Measurements from ENCODE around the gene TAS2R42. TPM values are rescaled to one million over a fixed set of nuclear protein-coding genes. Genes with fewer than 3 reads are reported as not detected.

TAS2R42 gene
- total and polyA plus RNA-seq, 2 of the 13 experiments (the other 11 are each of a cell fraction or from before 2014, with no cell fraction given): not detected

DNA sequence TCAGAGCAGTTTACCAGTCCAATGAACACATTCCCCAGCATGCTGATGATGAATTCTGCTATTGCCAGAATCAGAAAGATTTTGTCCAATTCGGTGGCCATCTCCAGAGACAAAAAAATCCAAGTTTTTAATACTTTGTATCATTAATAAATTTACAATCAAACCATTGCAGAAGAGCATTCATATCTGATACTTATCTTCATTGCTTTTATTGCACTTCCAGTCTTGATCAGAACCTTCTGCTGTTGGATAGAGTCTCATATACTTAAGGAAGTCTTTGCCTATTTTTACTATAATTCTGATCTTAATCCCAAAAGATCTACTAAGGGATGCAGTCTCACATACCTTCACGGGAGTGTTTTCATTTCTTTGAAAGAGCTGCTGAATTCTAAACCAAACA, at the start of gene TAS2R42 (continued):
- TF ChIP-seq, protein P1, sequence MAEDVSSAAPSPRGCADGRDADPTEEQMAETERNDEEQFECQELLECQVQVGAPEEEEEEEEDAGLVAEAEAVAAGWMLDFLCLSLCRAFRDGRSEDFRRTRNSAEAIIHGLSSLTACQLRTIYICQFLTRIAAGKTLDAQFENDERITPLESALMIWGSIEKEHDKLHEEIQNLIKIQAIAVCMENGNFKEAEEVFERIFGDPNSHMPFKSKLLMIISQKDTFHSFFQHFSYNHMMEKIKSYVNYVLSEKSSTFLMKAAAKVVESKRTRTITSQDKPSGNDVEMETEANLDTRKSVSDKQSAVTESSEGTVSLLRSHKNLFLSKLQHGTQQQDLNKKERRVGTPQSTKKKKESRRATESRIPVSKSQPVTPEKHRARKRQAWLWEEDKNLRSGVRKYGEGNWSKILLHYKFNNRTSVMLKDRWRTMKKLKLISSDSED (CRISPR knock-in tag; IDR thresholded peaks at IDR 0.05): no peak
- TF ChIP-seq, protein P2, sequence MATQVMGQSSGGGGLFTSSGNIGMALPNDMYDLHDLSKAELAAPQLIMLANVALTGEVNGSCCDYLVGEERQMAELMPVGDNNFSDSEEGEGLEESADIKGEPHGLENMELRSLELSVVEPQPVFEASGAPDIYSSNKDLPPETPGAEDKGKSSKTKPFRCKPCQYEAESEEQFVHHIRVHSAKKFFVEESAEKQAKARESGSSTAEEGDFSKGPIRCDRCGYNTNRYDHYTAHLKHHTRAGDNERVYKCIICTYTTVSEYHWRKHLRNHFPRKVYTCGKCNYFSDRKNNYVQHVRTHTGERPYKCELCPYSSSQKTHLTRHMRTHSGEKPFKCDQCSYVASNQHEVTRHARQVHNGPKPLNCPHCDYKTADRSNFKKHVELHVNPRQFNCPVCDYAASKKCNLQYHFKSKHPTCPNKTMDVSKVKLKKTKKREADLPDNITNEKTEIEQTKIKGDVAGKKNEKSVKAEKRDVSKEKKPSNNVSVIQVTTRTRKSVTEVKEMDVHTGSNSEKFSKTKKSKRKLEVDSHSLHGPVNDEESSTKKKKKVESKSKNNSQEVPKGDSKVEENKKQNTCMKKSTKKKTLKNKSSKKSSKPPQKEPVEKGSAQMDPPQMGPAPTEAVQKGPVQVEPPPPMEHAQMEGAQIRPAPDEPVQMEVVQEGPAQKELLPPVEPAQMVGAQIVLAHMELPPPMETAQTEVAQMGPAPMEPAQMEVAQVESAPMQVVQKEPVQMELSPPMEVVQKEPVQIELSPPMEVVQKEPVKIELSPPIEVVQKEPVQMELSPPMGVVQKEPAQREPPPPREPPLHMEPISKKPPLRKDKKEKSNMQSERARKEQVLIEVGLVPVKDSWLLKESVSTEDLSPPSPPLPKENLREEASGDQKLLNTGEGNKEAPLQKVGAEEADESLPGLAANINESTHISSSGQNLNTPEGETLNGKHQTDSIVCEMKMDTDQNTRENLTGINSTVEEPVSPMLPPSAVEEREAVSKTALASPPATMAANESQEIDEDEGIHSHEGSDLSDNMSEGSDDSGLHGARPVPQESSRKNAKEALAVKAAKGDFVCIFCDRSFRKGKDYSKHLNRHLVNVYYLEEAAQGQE (IDR thresholded peaks at IDR 0.05; ENCODE audit: borderline replicate concordance in 1 of 2, low read depth in 1 of 2, low read length in 2 of 2): no peak
- TF ChIP-seq SALL2 (CRISPR knock-in tag; IDR thresholded peaks at IDR 0.05): no peak
- no peak for TF ChIP-seq XBP1 (CRISPR knock-in tag; IDR thresholded peaks at IDR 0.05)
- TF ChIP-seq EP300 (IDR thresholded peaks at IDR 0.05; ENCODE audit: low read depth in 2 of 2, low read length in 2 of 2): no peak
- TF ChIP-seq EP300 (CRISPR knock-in tag; IDR thresholded peaks at IDR 0.05; ENCODE audit: borderline replicate concordance): no peak
- TF ChIP-seq, protein P3, sequence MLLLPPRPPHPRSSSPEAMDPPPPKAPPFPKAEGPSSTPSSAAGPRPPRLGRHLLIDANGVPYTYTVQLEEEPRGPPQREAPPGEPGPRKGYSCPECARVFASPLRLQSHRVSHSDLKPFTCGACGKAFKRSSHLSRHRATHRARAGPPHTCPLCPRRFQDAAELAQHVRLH (CRISPR knock-in tag; IDR thresholded peaks at IDR 0.05; ENCODE audit: borderline replicate concordance, low read depth): no peak
- no peak for TF ChIP-seq ZNF850 (CRISPR knock-in tag; conservative IDR thresholded peaks at IDR 0.05)
- no peak for TF ChIP-seq SAFB2 (CRISPR knock-in tag; IDR thresholded peaks at IDR 0.05; ENCODE audit: borderline replicate concordance, low read depth)

Data from HepG2 (cell line).